Cerebellar nuclear complex (tissue), 1 donor: ENCODE measurements around the gene TAF8.

Source experiments
- DNase-seq, 2 experiments: peaks; one replicate each; lab custom pipeline; 2025; lab: John Stamatoyannopoulos, UW

TAF8 gene

GRCh38 chr6:42123379-42124103, 73.2 kb downstream of the TAF8 start:
- DNase-seq: no peak

- no peak for DNase-seq
These were observed 74.0 kb downstream of the TAF8 start for GRCh38 chr6:42124223-42124836.

- DNase-seq: no peak
These were observed 74.9 kb downstream of the TAF8 start for GRCh38 chr6:42125231-42125630.

- no peak for DNase-seq
These were observed 75.3 kb downstream of the TAF8 start for GRCh38 chr6:42125663-42126062.

GRCh38 chr6:42128460-42129359, 78.4 kb downstream of the TAF8 start:
- DNase-seq: no peak

GRCh38 chr6:42129360-42129676, 79.0 kb downstream of the TAF8 start:
- DNase-seq: no peak

- DNase-seq: no peak
These were observed 81.2 kb downstream of the TAF8 start for GRCh38 chr6:42131531-42131930.

- DNase-seq: no peak
These were observed 83.6 kb downstream of the TAF8 start for GRCh38 chr6:42133926-42134325.

GRCh38 chr6:42135161-42135560, 84.8 kb downstream of the TAF8 start:
- DNase-seq: no peak

GRCh38 chr6:42135722-42136121, 85.4 kb downstream of the TAF8 start:
- no peak for DNase-seq

- DNase-seq: no peak
These were observed 86.3 kb downstream of the TAF8 start for GRCh38 chr6:42136508-42137193.
